NOMO-1 (cell line): ENCODE measurements around the gene ZNF860.
"Not testable (repeated sequence)": the region's sequence is repeated elsewhere in the genome, so short reads cannot be mapped to it uniquely, and the experiment has no call there.

Source experiments
- DNase-seq, 2 experiments: peaks; one replicate each; lab custom pipeline; 2025; ENCODE audit not compliant: unreplicated experiment in 2 of 2; lab: John Stamatoyannopoulos, UW

Gene ZNF860

GRCh38 chr3:31960793-31961431 is 20.6 kb upstream of the ZNF860 start:
- DNase-seq: no peak

- DNase-seq: peak in 1 of 2 experiments; percentile 7
These were observed 18.7 kb upstream of the ZNF860 start for GRCh38 chr3:31962801-31963205.

- DNase-seq: no peak
These were observed 14.5 kb upstream of the ZNF860 start for GRCh38 chr3:31966978-31967591.

- DNase-seq: no peak
These were observed 14.0 kb upstream of the ZNF860 start for GRCh38 chr3:31967592-31967991.

- no peak for DNase-seq
These were observed 13.1 kb upstream of the ZNF860 start for GRCh38 chr3:31968369-31968926.

- no peak for DNase-seq
These were observed 12.6 kb upstream of the ZNF860 start for GRCh38 chr3:31968927-31969418.

GRCh38 chr3:31971607-31972006 is 9.9 kb upstream of the ZNF860 start:
- no peak for DNase-seq

GRCh38 chr3:31973081-31973480 is 8.5 kb upstream of the ZNF860 start:
- DNase-seq: no peak

DNA sequence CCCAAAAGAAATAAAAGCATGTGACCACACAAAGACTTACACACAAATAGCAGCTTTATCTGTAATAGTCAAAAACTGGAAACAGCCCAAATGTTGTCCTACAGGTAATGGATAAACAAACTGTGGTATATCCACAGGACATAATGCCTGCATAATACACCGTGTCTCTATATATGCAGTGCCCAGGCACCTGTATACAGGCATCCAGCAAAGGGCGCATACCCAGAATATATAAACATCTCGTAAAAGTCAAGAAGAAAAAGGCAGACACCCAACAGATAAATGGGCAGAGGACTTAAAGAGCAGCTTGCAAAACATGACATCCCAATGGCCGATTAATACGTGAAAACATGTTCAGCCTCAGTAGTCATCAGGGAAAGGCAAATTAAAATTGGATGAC is 7.7 kb upstream of the ZNF860 start:
- no peak for DNase-seq

DNA sequence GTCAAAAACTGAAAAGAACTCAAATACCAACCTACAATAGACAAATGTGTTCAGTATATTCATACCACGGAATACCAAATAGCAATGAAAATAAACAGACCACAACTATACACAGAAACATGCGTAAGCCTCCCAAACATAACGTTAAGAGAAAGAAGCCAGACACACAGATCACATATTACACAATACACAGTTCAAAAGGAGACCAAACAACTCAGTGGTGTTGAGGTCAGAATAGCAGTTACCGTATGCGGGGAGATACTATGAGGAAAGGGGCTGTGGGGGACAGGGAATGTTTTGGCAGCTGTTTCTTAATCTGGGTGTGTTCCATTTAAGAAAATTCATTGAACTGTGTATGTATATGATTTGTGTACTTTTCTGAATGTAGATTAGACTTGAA is 7.1 kb upstream of the ZNF860 start:
- DNase-seq: no peak

- no peak for DNase-seq
These were observed 6.6 kb upstream of the ZNF860 start for GRCh38 chr3:31974964-31975363.

GRCh38 chr3:31976302-31976701 is 5.2 kb upstream of the ZNF860 start:
- no peak for DNase-seq

- DNase-seq: no peak
These were observed 3.8 kb upstream of the ZNF860 start for GRCh38 chr3:31977736-31978135.

GRCh38 chr3:31978553-31978952 is 3.0 kb upstream of the ZNF860 start:
- DNase-seq: no peak

GRCh38 chr3:31979001-31979697 is 2.4 kb upstream of the ZNF860 start:
- no peak for DNase-seq

DNA sequence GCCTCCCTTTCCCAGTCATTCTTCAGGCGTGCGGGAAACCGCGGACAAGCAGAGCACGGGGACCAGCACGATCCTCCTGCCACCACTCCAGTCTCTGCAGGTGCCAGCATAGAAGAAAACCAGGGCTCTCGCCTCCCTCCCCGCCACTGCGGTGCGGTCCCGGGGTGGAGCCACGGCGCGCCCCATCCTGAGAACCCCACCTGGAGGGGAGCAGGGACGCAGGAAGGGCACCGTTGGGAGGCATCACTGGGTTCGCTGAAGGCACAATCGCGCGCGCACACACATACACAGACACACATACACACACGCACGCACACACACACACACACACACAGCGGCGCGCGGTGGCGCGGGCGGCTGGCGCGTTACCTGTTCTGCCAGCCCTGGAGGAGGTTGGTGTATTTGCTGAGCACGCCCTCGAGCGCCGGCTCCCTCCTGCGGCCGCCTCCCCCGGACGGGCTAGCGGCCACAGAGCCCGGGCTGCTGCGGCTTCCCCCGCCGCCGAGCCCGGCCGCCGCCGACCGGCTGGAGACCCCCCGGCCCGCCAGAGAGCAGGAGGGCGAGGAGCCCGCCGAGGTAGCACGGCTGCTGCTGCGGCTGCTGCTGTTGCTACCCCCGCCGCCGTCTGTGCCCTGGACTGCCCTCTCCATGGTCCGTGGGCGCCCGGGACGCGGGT is 882 bp upstream of the ZNF860 start:
- DNase-seq: no peak

DNA sequence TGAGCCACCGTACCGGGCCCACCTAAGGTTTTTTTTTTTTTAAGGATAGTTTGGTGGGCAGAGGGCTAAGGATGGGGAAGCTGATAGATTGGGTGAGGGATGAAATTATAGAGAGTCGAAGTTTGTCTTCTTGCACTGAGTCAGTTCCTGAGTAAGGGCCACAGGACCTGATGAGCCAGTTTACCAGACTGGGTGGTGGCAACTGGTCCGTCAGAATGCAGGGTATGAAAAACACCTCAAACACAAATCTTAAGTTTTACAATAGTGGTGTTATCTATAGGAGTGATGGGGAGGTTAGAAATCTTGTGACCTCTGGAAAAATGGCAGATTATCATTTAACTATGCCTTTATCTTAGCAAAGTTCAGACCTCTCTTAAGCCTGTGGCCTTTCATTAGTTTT is 2.8 kb downstream of the ZNF860 start:
- DNase-seq: no peak

- DNase-seq: peak in 1 of 2 experiments; percentile 54
These were observed 4.3 kb downstream of the ZNF860 start for GRCh38 chr3:31985831-31986230.

GRCh38 chr3:31988271-31988670 is 6.7 kb downstream of the ZNF860 start:
- DNase-seq: no peak

DNA sequence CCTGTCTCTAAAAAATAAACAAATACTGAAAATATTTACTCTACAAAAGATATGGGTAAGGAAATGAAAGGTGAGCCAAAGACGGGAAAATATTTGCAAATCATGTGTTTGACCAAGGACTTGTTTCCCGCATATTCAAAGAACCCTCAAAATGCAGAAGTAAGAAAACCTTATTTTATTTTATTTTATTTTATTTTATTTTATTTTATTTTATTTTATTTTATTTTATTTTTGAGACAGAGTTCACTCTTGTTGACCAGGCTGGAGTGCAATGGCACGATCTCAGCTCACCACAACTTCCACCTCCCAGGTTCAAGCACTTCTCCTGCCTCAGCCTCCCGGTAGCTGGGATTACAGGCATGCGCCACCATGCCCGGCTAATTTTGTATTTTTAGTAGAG is 11.4 kb downstream of the ZNF860 start:
- DNase-seq: not testable (repeated sequence)

GRCh38 chr3:31993843-31994242 is 12.3 kb downstream of the ZNF860 start:
- no peak for DNase-seq
